Measurements from ENCODE around the gene CCDC137. TPM values are rescaled to one million over a fixed set of nuclear protein-coding genes. Genes with fewer than 3 reads are reported as not detected.

Gene CCDC137
- total and polyA plus RNA-seq, 2 experiments from 2014 or later, result 11.7 to 22.8 TPM

DNA sequence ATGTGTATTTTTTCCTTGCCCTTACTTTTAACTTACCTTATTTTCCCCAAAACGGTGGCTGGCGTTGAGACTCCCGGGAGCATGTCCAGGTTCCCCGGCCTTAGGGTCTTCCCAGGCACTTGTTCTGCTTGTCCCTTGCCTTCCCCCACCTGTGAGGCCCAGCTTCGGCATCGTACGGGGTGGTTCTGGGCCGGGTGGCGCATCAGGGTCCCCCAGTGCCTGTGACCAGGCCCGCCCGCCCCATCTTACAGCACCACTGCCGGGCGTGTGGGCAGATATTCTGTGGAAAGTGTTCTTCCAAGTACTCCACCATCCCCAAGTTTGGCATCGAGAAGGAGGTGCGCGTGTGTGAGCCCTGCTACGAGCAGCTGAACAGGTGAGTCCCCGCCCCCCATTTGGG lies 24.7 kb downstream of the CCDC137 start:
- Histone ChIP-seq H3F3A (ENCODE audit: insufficient read depth) (no peaks in the 10 kb centered on the region), H3K36me3 (ENCODE audit: low read depth) (peaks cover 30% of the 10 kb centered on the region), H4K20me1 (ENCODE audit: insufficient read depth) (no peaks in the 10 kb centered on the region), H3K4me3 (no peak overlapping the region), H3K9ac (no peak overlapping the region), H3K9me2 (ENCODE audit: insufficient read depth) (no peaks in the 10 kb centered on the region), H3K27me3 (replicated peaks; ENCODE audit: insufficient read depth) (no peaks in the 10 kb centered on the region), H3K9me3 (ENCODE audit: low read depth) (no peaks in the 10 kb centered on the region), H3K4me2 (ENCODE audit: unreplicated experiment) (no peak overlapping the region), H3K4me1 (ENCODE audit: insufficient read depth) (no peaks in the 10 kb centered on the region), H3K27ac (no peak overlapping the region), H2AFZ (no peak overlapping the region), H3K79me2 (ENCODE audit: insufficient read depth) (peaks cover 96% of the 10 kb centered on the region)
- no peak for DNase-seq
- in situ Hi-C loops (cut with MboI), result no loop called here
- WGBS, 2 experiments (ENCODE audit: low coverage in 1 of 2, low lambda C conversion rate in 2 of 2, missing lambda C conversion rate in 2 of 2), result 93 to 95% methylated on average over 13 to 17 of the region's 18 CpGs
- TF ChIP-seq EZH2phosphoT487 (IDR thresholded peaks at IDR 0.05; ENCODE audit: insufficient read depth, low read depth) (no peak), EZH2 (IDR thresholded peaks at IDR 0.05; ENCODE audit: insufficient read depth, poor library complexity, severe bottlenecking) (no peak)

- no peak overlapping the region for H3K4me2 ChIP-seq (ENCODE audit: unreplicated experiment)
- H3K9me3 ChIP-seq (ENCODE audit: low read depth), result no peaks in the 10 kb centered on the region
- peaks cover 26% of the 10 kb centered on the region; the same call in 1 of the 2 replicates for H3K36me3 ChIP-seq (ENCODE audit: low read depth)
- H3K9ac ChIP-seq, result no peak overlapping the region
- no peaks in the 10 kb centered on the region for H4K20me1 ChIP-seq (ENCODE audit: insufficient read depth)
- H3K27me3 ChIP-seq (replicated peaks; ENCODE audit: insufficient read depth), result no peaks in the 10 kb centered on the region
- H3K9me2 ChIP-seq (ENCODE audit: insufficient read depth), result no peaks in the 10 kb centered on the region
- no peak for TF ChIP-seq EZH2phosphoT487 (IDR thresholded peaks at IDR 0.05; ENCODE audit: insufficient read depth, low read depth)
- no peak for TF ChIP-seq EZH2 (IDR thresholded peaks at IDR 0.05; ENCODE audit: insufficient read depth, poor library complexity, severe bottlenecking)
- WGBS, 2 experiments (ENCODE audit: low coverage in 1 of 2, low lambda C conversion rate in 2 of 2, missing lambda C conversion rate in 2 of 2), result 95 to 97% methylated on average over 20 of the region's 20 CpGs
- no peak overlapping the region for H3K4me3 ChIP-seq
- in situ Hi-C loops (cut with MboI), result no loop called here
- no peaks in the 10 kb centered on the region for H3F3A ChIP-seq (ENCODE audit: insufficient read depth)
- no peak overlapping the region for H3K27ac ChIP-seq
- H3K79me2 ChIP-seq (ENCODE audit: insufficient read depth), result peaks cover 96% of the 10 kb centered on the region
- DNase-seq, result no peak
- no peaks in the 10 kb centered on the region for H3K4me1 ChIP-seq (ENCODE audit: insufficient read depth)
- no peak overlapping the region for H2AFZ ChIP-seq
Observed at GRCh38 chr17:81691608-81692007, 25.1 kb downstream of the CCDC137 start.

DNA sequence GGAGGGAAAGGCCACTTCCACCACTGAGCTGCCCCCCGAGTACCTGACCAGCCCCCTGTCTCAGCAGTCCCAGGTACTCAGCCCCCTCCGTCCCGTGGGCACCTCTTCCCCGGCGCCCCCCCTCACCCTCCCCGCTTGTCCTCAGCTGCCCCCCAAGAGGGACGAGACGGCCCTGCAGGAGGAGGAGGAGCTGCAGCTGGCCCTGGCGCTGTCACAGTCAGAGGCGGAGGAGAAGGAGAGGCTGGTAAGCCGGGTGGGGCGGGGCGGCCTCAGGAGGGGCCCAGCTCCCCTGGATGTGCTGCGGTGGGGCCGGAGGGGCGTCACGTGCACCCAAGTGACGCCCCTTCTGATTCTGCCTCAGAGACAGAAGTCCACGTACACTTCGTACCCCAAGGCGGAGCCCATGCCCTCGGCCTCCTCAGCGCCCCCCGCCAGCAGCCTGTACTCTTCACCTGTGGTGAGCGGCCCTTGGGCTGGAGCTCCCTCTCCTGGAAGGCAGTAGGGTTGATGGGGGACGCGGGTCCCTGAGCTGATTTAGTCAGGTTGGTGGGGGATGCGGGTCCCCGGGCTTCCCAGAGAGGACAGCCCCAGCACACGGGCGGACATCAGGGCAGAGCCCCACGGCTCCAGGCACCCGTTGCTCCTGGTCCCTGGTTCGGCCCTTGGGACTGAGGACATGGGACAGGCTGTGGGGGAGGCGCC lies 27.1 kb downstream of the CCDC137 start:
- DNase-seq, result no peak
- H3K27ac ChIP-seq, result no peak overlapping the region
- no peak for TF ChIP-seq EZH2 (IDR thresholded peaks at IDR 0.05; ENCODE audit: insufficient read depth, poor library complexity, severe bottlenecking)
- TF ChIP-seq EZH2phosphoT487 (IDR thresholded peaks at IDR 0.05; ENCODE audit: insufficient read depth, low read depth), result no peak
- H3F3A ChIP-seq (ENCODE audit: insufficient read depth), result 0 out of 2 replicates have a peak, but pooled peaks cover 5% of the 10 kb centered on the region
- no peaks in the 10 kb centered on the region for H3K4me1 ChIP-seq (ENCODE audit: insufficient read depth)
- H3K27me3 ChIP-seq (replicated peaks; ENCODE audit: insufficient read depth), result no peaks in the 10 kb centered on the region
- H3K4me3 ChIP-seq, result no peak overlapping the region
- no peak overlapping the region for H2AFZ ChIP-seq
- H3K9me2 ChIP-seq (ENCODE audit: insufficient read depth), result no peaks in the 10 kb centered on the region
- no peak overlapping the region for H3K4me2 ChIP-seq (ENCODE audit: unreplicated experiment)
- H3K9me3 ChIP-seq (ENCODE audit: low read depth), result no peaks in the 10 kb centered on the region
- peaks cover 96% of the 10 kb centered on the region for H3K79me2 ChIP-seq (ENCODE audit: insufficient read depth)
- peaks cover 23% of the 10 kb centered on the region; the same call in 1 of the 2 replicates for H3K36me3 ChIP-seq (ENCODE audit: low read depth)
- 82 to 85% methylated on average over 17 to 35 of the region's 35 CpGs for WGBS, 2 experiments (ENCODE audit: low coverage in 1 of 2, low lambda C conversion rate in 2 of 2, missing lambda C conversion rate in 2 of 2)
- in situ Hi-C loops (cut with MboI), result no loop called here
- H4K20me1 ChIP-seq (ENCODE audit: insufficient read depth), result no peaks in the 10 kb centered on the region
- H3K9ac ChIP-seq, result no peak overlapping the region

DNA sequence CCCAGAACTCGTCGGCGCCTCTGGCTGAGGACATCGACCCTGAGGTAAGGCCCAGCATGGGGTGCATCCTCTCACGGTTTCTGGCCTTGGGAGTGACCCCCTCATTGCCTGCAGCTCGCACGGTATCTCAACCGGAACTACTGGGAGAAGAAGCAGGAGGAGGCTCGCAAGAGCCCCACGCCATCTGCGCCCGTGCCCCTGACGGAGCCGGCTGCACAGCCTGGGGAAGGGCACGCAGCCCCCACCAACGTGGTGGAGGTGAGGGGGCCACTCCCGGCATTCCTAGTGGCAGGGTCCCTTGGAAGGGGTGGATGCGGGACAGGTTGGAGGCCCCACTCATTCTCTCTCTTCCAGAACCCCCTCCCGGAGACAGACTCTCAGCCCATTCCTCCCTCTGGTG lies 28.3 kb downstream of the CCDC137 start:
- H3K9me2 ChIP-seq (ENCODE audit: insufficient read depth), result no peaks in the 10 kb centered on the region
- no peaks in the 10 kb centered on the region for H4K20me1 ChIP-seq (ENCODE audit: insufficient read depth)
- H3F3A ChIP-seq (ENCODE audit: insufficient read depth), result peaks cover 5% of the 10 kb centered on the region; the same call in 1 of the 2 replicates
- no peak overlapping the region for H3K4me2 ChIP-seq (ENCODE audit: unreplicated experiment)
- no peak overlapping the region for H3K27ac ChIP-seq
- no peaks in the 10 kb centered on the region for H3K9me3 ChIP-seq (ENCODE audit: low read depth)
- H2AFZ ChIP-seq, result no peak overlapping the region
- no peak overlapping the region for H3K4me3 ChIP-seq
- H3K79me2 ChIP-seq (ENCODE audit: insufficient read depth), result peaks cover 96% of the 10 kb centered on the region
- in situ Hi-C loops (cut with MboI), result no loop called here
- DNase-seq, result no peak
- no peaks in the 10 kb centered on the region for H3K27me3 ChIP-seq (replicated peaks; ENCODE audit: insufficient read depth)
- WGBS, 2 experiments (ENCODE audit: low coverage in 1 of 2, low lambda C conversion rate in 2 of 2, missing lambda C conversion rate in 2 of 2), result 91 to 92% methylated on average over 19 of the region's 19 CpGs
- no peak for TF ChIP-seq EZH2phosphoT487 (IDR thresholded peaks at IDR 0.05; ENCODE audit: insufficient read depth, low read depth)
- no peak for TF ChIP-seq EZH2 (IDR thresholded peaks at IDR 0.05; ENCODE audit: insufficient read depth, poor library complexity, severe bottlenecking)
- peaks cover 18% of the 10 kb centered on the region; the same call in 1 of the 2 replicates for H3K36me3 ChIP-seq (ENCODE audit: low read depth)
- no peaks in the 10 kb centered on the region for H3K4me1 ChIP-seq (ENCODE audit: insufficient read depth)
- no peak overlapping the region for H3K9ac ChIP-seq
